ENCODE data around the gene TRPV4. TPM values are rescaled to one million over a fixed set of nuclear protein-coding genes. Genes with fewer than 3 reads are reported as not detected.

TRPV4 gene
- total RNA-seq, 1 experiment from 2014 or later, result 3.1 TPM

DNA sequence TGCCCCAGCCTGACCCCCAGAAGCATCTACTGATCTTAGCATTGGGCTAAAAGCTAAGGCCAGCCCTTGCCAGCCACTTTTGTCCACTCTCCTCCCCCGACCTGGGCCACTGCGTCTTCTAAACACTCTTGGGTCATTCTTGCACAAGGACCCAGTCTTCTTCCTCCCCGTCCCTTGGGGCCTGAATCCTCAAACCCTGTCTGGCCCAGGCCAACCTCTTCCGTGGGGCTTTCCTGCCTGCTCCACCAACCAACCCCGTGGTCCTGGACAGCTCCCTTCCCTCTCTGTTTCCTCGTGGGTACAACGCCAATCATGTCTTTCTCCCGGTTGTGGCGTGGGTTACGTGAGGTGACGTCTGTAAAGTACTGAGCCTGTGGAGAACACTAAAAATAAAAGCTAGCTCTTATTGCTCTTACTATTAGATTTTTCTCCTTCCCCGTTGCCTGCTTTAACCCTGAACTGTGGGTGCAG, 98.1 kb downstream of the TRPV4 start:
- Histone ChIP-seq H3K4me1 (replicated peaks; ENCODE audit: insufficient read depth) (no peaks in the 10 kb centered on the region), H3K27me3 (ENCODE audit: insufficient read depth, low read depth) (no peaks in the 10 kb centered on the region), H3K79me2 (ENCODE audit: low read depth) (no peaks in the 10 kb centered on the region), H4K20me1 (ENCODE audit: insufficient read depth) (no peaks in the 10 kb centered on the region), H3K9me3 (ENCODE audit: insufficient read depth, low read depth) (no peaks in the 10 kb centered on the region), H3K9me2 (ENCODE audit: insufficient read depth) (no peaks in the 10 kb centered on the region), H3F3A (ENCODE audit: insufficient read depth, low read depth) (no peaks in the 10 kb centered on the region), H3K4me2 (no peak overlapping the region), H3K4me3 (no peak overlapping the region), H3K36me3 (ENCODE audit: low read depth) (no peaks in the 10 kb centered on the region), H2AFZ (no peak overlapping the region), H3K27ac (no peak overlapping the region)
- TF ChIP-seq, protein P1, sequence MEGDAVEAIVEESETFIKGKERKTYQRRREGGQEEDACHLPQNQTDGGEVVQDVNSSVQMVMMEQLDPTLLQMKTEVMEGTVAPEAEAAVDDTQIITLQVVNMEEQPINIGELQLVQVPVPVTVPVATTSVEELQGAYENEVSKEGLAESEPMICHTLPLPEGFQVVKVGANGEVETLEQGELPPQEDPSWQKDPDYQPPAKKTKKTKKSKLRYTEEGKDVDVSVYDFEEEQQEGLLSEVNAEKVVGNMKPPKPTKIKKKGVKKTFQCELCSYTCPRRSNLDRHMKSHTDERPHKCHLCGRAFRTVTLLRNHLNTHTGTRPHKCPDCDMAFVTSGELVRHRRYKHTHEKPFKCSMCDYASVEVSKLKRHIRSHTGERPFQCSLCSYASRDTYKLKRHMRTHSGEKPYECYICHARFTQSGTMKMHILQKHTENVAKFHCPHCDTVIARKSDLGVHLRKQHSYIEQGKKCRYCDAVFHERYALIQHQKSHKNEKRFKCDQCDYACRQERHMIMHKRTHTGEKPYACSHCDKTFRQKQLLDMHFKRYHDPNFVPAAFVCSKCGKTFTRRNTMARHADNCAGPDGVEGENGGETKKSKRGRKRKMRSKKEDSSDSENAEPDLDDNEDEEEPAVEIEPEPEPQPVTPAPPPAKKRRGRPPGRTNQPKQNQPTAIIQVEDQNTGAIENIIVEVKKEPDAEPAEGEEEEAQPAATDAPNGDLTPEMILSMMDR (conservative IDR thresholded peaks at IDR 0.05), result no peak
- no peak for DNase-seq
- CTCF ChIA-PET, result no interaction called here
- BruUV-seq (replicated peaks), result no TSS peak
- intact Hi-C loops (cut with micrococcal nuclease; ENCODE audit: unreplicated experiment), result no loop called here
- POLR2A ChIA-PET (ENCODE audit: unreplicated experiment), result interaction anchor here (0.7 kb wide), 1 partner anchor 142 kb away, joined by 6 read pairs; no protein-coding TSS in a partner anchor

DNA sequence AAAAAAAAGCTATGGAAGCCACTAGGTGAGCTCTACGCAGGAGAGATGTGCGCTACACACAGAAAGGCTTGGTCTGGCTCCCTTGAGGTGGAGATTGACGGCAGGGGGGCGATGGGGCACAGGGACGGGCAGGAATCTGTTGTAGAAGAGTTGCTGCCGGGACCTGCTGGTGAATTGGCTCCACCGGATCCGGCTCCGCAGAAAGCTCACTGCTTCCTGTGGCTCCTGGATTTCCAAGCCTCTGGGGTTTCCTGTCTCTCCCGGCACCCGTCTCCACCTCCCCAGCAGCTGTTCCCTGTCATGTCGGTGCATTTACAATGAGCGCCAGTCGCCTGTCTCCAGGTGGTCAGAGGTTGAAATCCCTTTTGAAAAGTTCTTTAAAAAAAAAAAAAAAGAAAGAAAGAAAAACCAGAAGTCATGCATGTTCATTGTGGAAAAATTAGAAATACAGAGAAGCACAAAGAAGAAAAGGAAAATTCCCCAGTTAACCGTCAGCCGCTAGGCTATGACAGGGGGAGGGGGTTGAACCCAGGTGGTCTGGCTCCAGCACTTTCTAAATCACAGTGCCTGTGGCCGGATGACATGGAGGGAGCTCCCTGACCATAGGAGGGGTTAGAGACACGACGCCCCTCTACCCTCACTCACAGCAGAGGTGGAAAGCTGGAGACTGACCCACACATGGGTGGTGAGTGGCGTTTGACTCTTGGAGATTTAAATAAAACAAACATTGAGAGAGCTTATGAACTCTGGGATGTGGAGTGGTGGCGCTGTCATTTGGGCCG, 98.8 kb downstream of the TRPV4 start:
- no peak for TF ChIP-seq EZH2 (IDR thresholded peaks at IDR 0.05; ENCODE audit: low read depth)
- TF ChIP-seq, protein P1 (conservative IDR thresholded peaks at IDR 0.05), result no peak
- POLR2A ChIA-PET (ENCODE audit: unreplicated experiment), result interaction anchor here (0.6 to 0.7 kb wide), 2 partner anchors 112 to 141 kb away, joined by 4 to 6 read pairs; no protein-coding TSS in a partner anchor
- Histone ChIP-seq H3K27ac (no peak overlapping the region), H3K36me3 (ENCODE audit: low read depth) (no peaks in the 10 kb centered on the region), H3K9me3 (ENCODE audit: insufficient read depth, low read depth) (no peaks in the 10 kb centered on the region), H3F3A (ENCODE audit: insufficient read depth, low read depth) (no peaks in the 10 kb centered on the region), H3K9me2 (ENCODE audit: insufficient read depth) (no peaks in the 10 kb centered on the region), H3K4me1 (replicated peaks; ENCODE audit: insufficient read depth) (no peaks in the 10 kb centered on the region), H2AFZ (no peak overlapping the region), H4K20me1 (ENCODE audit: insufficient read depth) (no peaks in the 10 kb centered on the region), H3K79me2 (ENCODE audit: low read depth) (no peaks in the 10 kb centered on the region), H3K4me2 (no peak overlapping the region), H3K4me3 (no peak overlapping the region), H3K27me3 (ENCODE audit: insufficient read depth, low read depth) (no peaks in the 10 kb centered on the region)
- no peak for DNase-seq
- CTCF ChIA-PET, result no interaction called here
- intact Hi-C loops (cut with micrococcal nuclease; ENCODE audit: unreplicated experiment), result no loop called here
- no TSS peak for BruUV-seq (replicated peaks)

Small RNA genes within 50 kb of the gene (microRNA-seq; reads per million reads assigned to microRNA genes)
- gene MIR4497 (ENCODE audit: borderline number of aligned reads, borderline replicate concordance), result not detected

Other genes with a start within 250 kb of the TRPV4 start
- 2.3 and 3.1 TPM in 2 replicates for gene FAM222A, start 119.6 kb downstream of the TRPV4 start, total RNA-seq (2021)
- gene GLTP, start 47.1 kb upstream of the TRPV4 start, total RNA-seq (2021), result 30.3 and 31.8 TPM in 2 replicates
- 17.6 and 19.2 TPM in 2 replicates for gene TCHP, start 66.9 kb upstream of the TRPV4 start, total RNA-seq (2021)
- gene GIT2, start 163.0 kb upstream of the TRPV4 start, total RNA-seq (2021), result 27.2 and 36.7 TPM in 2 replicates
- gene ANKRD13A, start 166.0 kb upstream of the TRPV4 start, total RNA-seq (2021), result 61.8 and 66.9 TPM in 2 replicates
- gene C12orf76, start 215.1 kb upstream of the TRPV4 start, total RNA-seq (2021), result 29.2 and 29.4 TPM in 2 replicates

All from PC-9 (cell line).